ENCODE results near the gene PRKAR1B.
"Not testable (repeated sequence)": the region's sequence is repeated elsewhere in the genome, so short reads cannot be mapped to it uniquely, and the experiment has no call there.

Gene PRKAR1B

DNA sequence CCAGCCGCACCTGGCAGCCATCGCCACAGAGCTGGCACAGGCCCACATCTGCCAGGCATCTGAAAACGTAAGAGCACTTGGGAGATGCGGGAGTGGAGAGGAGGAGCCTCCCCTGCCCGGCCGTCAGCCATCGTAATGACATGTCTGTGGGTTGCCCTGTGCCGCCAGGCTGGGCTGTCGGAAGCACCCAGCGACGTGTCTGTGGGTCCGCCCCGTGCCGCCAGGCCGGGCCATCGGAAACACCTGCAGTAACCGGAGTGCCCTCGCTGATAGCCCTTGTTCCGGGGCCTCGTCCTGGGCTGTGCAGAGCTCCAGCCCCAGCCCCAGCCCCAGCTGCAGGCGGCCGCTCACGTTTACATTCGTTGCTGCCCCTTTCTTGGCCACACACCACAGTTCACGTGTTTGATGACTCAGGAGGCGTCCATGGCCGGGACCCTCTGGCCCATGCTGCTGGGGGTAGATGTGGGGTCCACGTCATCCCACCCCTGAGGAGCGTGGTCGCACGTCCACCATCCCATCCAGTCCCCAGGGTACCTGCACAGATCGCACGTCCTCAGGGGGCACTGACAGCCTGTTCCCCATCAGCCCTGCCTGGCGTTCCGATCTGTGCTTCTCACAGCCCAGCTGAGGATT is 30.0 kb upstream of the PRKAR1B start:
- DNase-seq = no peak

GRCh38 chr7:756231-756927 is 29.3 kb upstream of the PRKAR1B start:
- DNase-seq = no peak

GRCh38 chr7:755413-755805 is 28.3 kb upstream of the PRKAR1B start:
- no peak for DNase-seq

GRCh38 chr7:754531-755412 is 27.7 kb upstream of the PRKAR1B start:
- no peak for DNase-seq

DNA sequence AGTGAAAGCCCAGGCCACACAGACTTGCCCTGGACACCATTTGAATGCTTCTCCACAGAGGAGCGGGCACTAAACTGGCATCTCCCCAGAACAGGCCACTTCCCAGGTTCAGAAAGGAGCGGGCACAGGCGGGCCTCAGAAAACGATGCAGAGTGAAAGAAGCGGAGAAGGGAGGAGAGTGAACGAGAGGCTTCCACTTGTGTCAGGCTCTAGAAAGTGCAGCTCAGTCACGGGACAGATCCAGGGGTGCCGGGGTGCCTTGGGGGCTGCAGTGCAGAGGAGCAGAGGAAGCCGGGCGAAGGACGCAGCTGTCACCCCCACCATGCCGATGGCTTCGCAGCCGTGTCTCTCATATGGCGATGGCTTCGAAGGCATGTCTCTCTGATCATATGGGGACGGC is 26.1 kb upstream of the PRKAR1B start:
- no peak for DNase-seq

- not testable (repeated sequence) for DNase-seq
Observed at GRCh38 chr7:752256-752655, 25.2 kb upstream of the PRKAR1B start.

GRCh38 chr7:751826-752225 is 24.7 kb upstream of the PRKAR1B start:
- no peak for DNase-seq

- DNase-seq = no peak
Observed at GRCh38 chr7:750111-750905, 23.2 kb upstream of the PRKAR1B start.

GRCh38 chr7:749140-749551 is 22.1 kb upstream of the PRKAR1B start:
- DNase-seq = no peak

- no peak for DNase-seq
Observed at GRCh38 chr7:748446-748845, 21.4 kb upstream of the PRKAR1B start.

DNA sequence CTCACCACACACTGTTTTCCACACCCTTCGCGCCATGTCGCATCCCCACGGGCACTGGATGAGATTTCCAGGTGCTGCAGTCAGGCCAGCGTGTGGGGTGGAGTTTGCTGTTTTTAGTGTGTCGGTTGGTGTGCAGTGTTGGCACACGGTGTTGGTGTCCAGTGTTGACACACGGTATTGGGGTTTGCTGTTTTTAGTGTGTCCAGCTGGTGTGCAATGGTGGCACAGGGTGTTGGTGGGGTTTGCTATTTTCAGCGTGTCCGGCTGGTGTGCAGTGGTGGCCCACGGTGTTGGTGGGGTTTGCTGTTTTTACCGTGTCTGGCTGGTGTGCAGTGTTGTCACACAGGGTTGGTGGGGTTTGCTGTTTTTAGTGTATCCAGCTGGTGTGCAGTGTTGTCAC is 20.1 kb upstream of the PRKAR1B start:
- DNase-seq = no peak

DNA sequence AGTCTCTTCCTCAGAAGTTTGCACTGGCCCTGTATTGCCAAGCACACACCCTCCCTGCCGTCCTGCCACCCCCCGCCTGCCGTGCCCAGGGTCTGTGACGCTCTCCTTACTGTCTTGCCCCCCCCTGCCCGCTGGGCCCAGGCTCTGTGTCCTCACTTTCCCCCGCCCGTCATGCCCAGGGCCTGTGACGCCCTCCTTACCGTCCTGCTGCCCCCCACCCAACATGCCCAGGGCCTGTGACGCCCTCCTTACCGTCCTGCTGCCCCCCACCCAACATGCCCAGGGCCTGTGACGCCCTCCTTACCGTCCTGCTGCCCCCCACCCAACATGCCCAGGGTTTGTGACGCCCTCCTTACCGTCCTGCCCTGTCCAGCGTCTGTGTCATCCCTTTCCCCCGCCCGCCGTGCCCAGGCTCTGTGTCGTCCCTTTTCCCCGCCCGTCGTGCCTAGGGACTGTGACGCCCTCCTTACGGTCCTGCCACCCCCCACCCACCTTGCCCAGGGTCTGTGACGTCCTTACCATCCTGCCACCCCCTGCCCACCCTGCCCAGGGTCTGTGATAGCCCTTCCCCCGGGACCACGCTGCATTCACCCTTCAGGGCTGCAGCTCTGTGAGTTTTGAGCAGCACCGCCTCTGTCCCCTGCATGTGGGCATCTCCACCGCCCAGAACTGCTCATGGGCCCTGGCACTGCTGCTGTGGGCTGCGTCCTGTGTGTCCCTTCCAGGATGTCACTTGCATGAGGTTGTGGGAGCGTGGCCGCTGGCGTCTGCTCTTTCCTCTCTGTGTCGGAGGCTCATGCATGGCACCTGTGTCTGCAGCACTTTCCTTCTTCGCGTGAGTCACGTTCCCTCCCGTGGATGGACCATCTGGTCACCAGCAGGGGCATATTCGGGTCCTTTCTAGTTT is 19.3 kb upstream of the PRKAR1B start:
- DNase-seq = no peak

DNA sequence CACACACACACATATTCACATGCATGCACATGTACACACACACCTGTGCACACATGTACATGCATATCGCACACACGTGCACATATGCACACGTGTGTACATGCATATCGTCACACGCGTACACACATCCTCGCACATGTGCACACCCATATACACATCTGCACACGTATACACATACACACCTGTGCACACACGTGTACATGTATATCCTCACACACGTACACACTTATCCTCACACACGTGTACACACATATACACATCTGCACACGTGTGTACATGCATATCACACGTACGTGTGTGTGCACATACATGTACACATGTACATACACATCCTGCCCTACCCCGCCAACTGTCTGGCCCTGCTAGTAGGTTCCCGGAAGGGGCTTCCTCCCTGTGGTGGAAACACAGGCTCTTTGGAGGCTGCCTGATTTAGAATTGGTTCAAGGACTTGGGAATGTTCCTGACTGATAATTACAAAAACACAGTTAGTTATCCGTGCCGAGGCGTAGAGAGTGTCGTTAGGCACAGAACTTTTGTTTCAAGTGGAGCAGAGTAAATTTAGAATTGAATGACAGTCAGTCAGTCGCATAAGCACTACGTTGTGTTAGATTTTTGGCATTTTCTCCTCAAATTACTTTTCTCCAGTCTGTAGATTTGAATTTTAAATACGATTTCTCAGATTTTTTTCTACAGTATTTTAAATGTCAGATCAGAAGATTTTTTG is 18.5 kb upstream of the PRKAR1B start:
- DNase-seq = no peak

DNA sequence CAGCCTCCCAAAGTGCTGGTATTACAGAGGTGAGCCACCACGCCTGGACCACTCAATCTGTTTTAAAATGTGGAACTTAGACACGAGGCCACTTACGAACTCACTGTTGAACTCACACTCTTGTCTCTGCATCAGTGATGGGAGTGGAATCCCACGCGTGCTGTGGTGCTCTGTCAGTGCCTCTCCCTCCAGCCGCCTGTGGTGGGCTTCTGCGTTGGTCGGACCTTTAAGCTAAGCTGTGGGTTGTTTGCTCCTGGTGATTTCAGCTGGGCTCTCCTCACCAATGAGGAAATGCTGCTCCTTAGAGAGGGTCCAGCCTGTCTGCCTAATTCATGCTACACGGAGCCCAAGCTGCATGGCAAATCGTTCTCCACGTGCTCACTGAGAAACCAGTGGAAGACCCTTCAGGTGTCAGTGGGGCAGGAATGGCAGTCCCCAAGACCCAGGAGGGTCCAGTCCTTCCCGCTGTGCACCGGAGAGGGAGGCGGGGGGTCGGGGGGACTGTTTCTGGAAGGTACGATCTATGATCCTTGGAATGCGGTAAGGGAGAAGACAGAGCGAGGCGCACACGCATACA is 17.9 kb upstream of the PRKAR1B start:
- no peak for DNase-seq

DNA sequence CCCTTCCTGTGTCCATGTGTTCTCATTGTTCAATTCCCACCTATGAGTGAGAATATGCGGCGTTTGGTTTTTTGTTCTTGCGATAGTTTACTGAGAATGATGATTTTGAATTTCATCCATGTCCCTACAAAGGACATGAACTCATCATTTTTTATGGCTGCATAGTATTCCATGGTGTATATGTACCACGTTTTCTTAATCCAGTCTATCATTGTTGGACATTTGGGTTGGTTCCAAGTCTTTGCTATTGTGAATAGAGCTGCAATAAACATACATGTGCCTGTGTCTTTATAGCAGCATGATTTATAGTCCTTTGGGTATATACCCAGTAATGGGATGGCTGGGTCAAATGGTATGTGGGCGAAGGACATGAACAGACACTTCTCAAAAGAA is 17.0 kb upstream of the PRKAR1B start:
- not testable (repeated sequence) for DNase-seq

DNA sequence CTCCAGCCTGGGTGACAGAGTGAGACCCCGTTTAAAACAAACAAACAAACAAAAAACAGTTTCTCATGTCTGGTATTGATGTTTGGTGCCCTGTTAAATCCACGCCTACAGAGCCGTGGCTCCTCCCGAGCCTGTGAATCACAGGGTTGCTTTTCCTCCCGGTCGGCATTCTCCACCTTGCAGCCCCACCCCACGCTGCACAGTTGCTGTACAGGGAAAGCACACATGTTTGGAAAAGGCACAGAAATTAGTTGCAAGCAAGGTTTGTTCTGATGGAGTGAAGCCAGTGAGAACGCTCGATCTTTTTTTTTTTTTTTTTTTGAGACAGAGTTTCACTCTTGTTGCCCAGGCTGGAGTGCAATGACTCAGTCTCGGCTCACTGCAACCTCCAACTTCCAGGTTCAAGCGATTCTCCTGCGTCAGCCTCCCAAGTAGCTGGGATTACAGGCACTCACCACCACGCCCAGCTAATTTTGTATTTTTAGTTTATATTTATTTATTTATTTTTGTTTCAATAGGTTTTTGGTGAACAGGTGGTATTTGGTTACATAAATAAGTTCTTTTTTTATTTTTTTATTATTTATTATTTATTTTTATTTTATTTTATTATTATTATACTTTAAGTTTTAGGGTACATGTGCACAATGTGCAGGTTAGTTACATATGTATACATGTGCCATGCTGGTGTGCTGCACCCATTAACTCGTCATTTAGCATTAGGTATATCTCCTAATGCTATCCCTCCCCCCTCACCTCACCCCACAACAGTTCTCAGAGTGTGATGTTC is 16.5 kb upstream of the PRKAR1B start:
- DNase-seq = not testable (repeated sequence)

DNA sequence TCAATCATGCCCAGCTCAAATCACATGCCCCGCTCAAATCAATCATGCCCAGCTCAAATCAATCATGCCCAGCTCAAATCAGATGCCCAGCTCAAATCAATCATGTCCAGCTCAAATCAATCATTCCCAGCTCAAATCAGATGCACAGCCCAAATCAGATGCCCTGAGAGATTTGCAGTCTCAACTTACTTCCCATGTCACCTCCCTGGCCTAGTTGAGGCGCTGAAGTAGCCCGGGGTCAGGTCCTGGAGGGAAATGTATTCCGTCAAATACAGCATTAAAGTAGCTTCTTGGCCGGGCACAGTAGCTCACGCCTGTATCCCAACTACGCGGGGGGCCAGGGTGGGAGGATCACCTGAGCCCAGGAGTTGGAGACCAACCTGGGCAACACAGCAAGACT is 15.7 kb upstream of the PRKAR1B start:
- no peak for DNase-seq

- DNase-seq = no peak
Observed at GRCh38 chr7:741850-742249, 14.8 kb upstream of the PRKAR1B start.

- no peak for DNase-seq
Observed at GRCh38 chr7:741191-741671, 14.2 kb upstream of the PRKAR1B start.

Measured in amniotic stem cell (primary cell).